CD8-positive, alpha-beta memory T cell (primary cell): ENCODE results near the gene NOC4L. TPM values are rescaled to one million over a fixed set of nuclear protein-coding genes. Genes with fewer than 3 reads are reported as not detected.

ENCODE experiments used
- CTCF ChIA-PET: fragments of 350-600 bp; sonication (Branson Sonifier 250); formaldehyde crosslinking; loops from one replicate; lab custom pipeline; 2021; ENCODE audit warnings: antibody characterized with exemption; lab: Charles Lee
- POLR2A ChIA-PET: fragments of 350-600 bp; sonication (Branson Sonifier 250); formaldehyde crosslinking; loops from one replicate; lab custom pipeline; 2021; ENCODE audit warnings: antibody characterized with exemption; lab: Charles Lee
- DNase-seq, 5 donors: peaks; one replicate each; pipeline versions ENCODE4 v3.0.0 to v3.0.0-alpha.2; 2020 to 2022; ENCODE audit warnings: mixed read lengths in 1 of 5
- H3K27ac ChIP-seq: one replicate; pipeline ENCODE4 v1.7.0; 2013; ENCODE audit warnings: low read depth, mild to moderate bottlenecking, low read length, moderate library complexity
- H3K27me3 ChIP-seq: 2 replicates; pipeline ENCODE4 v1.7.0; 2013; ENCODE audit warnings: low read length, mild to moderate bottlenecking; ENCODE audit not compliant: insufficient read depth, poor library complexity, severe bottlenecking
- H3K36me3 ChIP-seq: 2 replicates; pipeline ENCODE4 v1.7.0; 2013; ENCODE audit warnings: mild to moderate bottlenecking, low read length, moderate library complexity; ENCODE audit not compliant: insufficient read depth
- H3K4me1 ChIP-seq: 2 replicates; pipeline ENCODE4 v1.7.0; 2013; ENCODE audit warnings: mild to moderate bottlenecking, low read length, moderate library complexity; ENCODE audit not compliant: insufficient read depth
- H3K4me3 ChIP-seq: 2 replicates; pipeline ENCODE4 v1.7.0; 2013; ENCODE audit warnings: mild to moderate bottlenecking, low read length
- H3K9me3 ChIP-seq: 2 replicates; pipeline ENCODE4 v1.7.0; 2013; ENCODE audit warnings: mild to moderate bottlenecking, low read length
- H3K27ac Mint-ChIP-seq, 8 donors: one replicate each; pipeline ENCODE4 v1.8.0; 2020 to 2021; ENCODE audit warnings: mixed read lengths in 8 of 8, mild to moderate bottlenecking in 6 of 8, inconsistent platforms in 3 of 8, moderate library complexity in 3 of 8
- H3K27me3 Mint-ChIP-seq, 2 donors: one replicate each; pipeline ENCODE4 v1.8.0; 2020 to 2021; ENCODE audit warnings: mixed read lengths in 2 of 2, mild to moderate bottlenecking in 1 of 2, moderate library complexity in 1 of 2
- H3K36me3 Mint-ChIP-seq, 3 donors: one replicate each; pipeline ENCODE4 v1.8.0; 2020 to 2021; ENCODE audit warnings: mixed read lengths in 3 of 3, inconsistent platforms in 1 of 3, mild to moderate bottlenecking in 1 of 3
- H3K4me1 Mint-ChIP-seq, 3 donors: one replicate each; pipeline ENCODE4 v1.8.0; 2020 to 2021; ENCODE audit warnings: mixed read lengths in 3 of 3, inconsistent platforms in 1 of 3, mild to moderate bottlenecking in 1 of 3
- H3K4me3 Mint-ChIP-seq, 7 donors: one replicate each; pipeline ENCODE4 v1.8.0; 2020 to 2021; ENCODE audit warnings: mixed read lengths in 7 of 7, mild to moderate bottlenecking in 6 of 7, moderate library complexity in 4 of 7, inconsistent platforms in 2 of 7
- H3K9me3 Mint-ChIP-seq, 5 donors: one replicate each; pipeline ENCODE4 v1.8.0; 2020 to 2022; ENCODE audit warnings: mixed read lengths in 5 of 5, mild to moderate bottlenecking in 3 of 5, moderate library complexity in 2 of 5, inconsistent platforms in 1 of 5
- polyA plus RNA-seq: library from polyadenylated mRNA; unstranded; fragments of 300-500 nt; fragmentation: Illumina TruSeq; gene quantifications from one replicate; pipeline ENCODE4 v1.2.3, GENCODE V29; 2021
- total RNA-seq, 2 experiments: library from RNA; stranded (reverse); gene quantifications; one replicate each; pipeline ENCODE4 v1.2.3, GENCODE V29; 2021

NOC4L gene
- total and polyA plus RNA-seq, 3 experiments from 2014 or later = 25.1 to 56.0 (median 55.7) TPM

DNA sequence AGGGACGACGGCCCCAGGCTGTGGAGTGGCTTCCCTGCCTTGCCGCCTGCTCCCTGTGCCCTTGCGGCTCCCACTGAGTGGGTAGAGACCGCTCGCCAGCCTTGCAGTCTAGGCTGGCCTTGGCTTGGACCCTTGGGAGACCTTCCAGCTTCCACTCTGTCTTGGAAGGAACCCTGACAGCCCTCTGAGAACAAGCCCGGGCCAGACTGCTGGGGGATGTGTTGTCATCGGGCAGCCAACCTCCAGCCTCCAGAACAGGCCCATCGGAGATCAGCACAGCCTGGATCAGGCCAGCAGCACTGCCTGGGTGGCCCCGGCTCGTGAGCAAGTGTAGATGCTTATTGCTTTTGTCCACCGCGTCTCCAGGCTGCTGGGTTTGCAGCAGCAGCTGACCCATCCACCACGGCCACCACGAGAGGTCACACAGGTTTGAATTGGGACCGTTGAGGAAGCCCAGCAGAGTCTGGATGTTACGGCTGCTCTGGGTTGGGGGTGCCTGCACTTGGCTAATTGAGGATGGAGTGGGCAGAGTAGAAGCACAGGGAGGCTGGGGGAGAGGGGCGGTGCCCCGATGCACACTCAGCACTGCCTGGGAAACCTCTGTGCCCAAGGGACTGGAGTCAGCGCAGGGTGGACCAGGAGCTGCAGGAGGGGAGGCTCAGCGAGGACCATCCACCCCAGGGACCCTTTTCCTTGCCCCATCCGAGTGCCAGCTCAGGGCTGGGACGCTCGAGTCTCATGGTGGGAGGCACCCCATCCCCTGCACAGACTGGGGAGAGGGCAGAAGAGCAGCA is 55.5 kb downstream of the NOC4L start:
- Histone ChIP-seq H3K4me3 (no peak overlapping the region), H3K36me3 (no peaks in the 10 kb centered on the region), H3K9me3 (no peaks in the 10 kb centered on the region), H3K4me1 (no peaks in the 10 kb centered on the region), H3K27ac (no peak overlapping the region), H3K27me3 (peaks cover 7% of the 10 kb centered on the region)
- Mint-ChIP-seq H3K36me3 (no peaks in the 10 kb centered on the region), H3K4me1 (peaks cover 0 to 9% (median 0%) of the 10 kb centered on the region in 3 donors), H3K9me3 (no peaks in the 10 kb centered on the region), H3K27me3 (peaks cover 14 to 17% of the 10 kb centered on the region in 2 donors), H3K4me3 (no peak overlapping the region), H3K27ac (no peak overlapping the region)
- POLR2A ChIA-PET = no interaction called here
- DNase-seq = no peak
- CTCF ChIA-PET = no interaction called here

DNA sequence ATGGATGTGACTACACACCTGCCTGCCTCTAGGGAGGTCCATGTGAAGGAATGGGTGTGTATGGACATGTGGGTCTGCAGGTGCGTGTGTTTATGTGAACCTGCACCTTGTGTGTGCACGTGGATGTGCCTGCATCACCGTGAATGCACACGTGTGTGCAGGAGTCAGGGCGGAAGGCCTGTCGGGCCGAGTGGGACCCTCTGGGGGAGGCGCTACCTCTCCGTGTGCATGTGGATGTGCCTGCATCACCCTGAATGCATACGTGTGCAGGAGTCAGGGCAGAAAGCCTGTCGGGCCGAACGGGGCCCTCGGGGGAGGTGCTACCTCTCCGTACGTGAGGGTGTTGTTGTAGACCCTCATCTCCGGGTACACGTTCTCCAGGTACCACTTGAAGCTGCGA is 56.5 kb downstream of the NOC4L start:
- no peak overlapping the region for H3K27ac ChIP-seq
- no peaks in the 10 kb centered on the region for H3K4me1 ChIP-seq
- H3K27ac Mint-ChIP-seq = no peak overlapping the region
- H3K27me3 ChIP-seq = peaks cover 17% of the 10 kb centered on the region
- peaks cover 0 to 16% (median 0%) of the 10 kb centered on the region in 3 donors for H3K4me1 Mint-ChIP-seq
- peaks cover 23 to 28% of the 10 kb centered on the region in 2 donors for H3K27me3 Mint-ChIP-seq
- no peak overlapping the region for H3K4me3 Mint-ChIP-seq
- POLR2A ChIA-PET = no interaction called here
- H3K4me3 ChIP-seq = no peak overlapping the region
- CTCF ChIA-PET = no interaction called here
- no peaks in the 10 kb centered on the region for H3K9me3 Mint-ChIP-seq
- DNase-seq = no peak
- H3K36me3 ChIP-seq = no peaks in the 10 kb centered on the region
- H3K36me3 Mint-ChIP-seq = no peaks in the 10 kb centered on the region
- H3K9me3 ChIP-seq = no peaks in the 10 kb centered on the region

DNA sequence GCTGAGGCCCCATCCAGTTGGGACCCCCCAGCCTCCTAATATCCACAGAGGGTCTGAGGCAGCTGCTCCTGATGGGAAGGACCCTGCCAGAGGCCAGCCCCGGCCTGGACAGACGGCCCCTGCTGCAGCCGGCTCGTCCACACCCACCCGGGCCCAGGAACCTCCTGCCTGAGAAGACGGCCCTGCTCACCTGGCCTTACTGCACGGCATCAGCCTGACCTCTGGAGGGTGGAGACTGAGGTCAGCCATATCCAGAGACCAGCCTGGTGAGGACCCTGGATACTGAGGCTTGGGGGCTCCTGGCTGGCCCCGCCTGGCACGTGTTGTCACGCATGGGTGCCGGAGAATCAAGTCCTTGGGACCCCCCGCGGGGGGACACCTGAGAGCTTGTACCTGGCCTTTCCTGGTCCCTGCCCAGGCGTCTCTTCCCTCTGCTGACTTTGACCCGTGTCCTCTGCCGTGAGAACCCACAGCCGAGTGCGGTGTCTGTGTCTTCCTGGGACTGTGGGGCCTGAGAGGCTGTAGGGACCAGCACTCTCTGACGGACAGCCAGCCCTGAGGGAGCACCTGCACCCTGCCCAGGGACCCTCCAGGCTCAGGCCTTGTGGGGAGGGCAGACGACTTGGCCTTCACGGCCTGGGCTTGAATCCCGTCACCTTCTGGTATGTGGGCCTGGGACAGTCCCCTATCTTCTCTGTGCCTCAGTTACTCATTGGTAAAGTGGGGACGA is 57.3 kb downstream of the NOC4L start:
- Mint-ChIP-seq H3K27me3 (peaks cover 29 to 31% of the 10 kb centered on the region in 2 donors), H3K4me3 (no peak overlapping the region), H3K36me3 (no peaks in the 10 kb centered on the region), H3K4me1 (peaks cover 0 to 16% (median 0%) of the 10 kb centered on the region in 3 donors), H3K27ac (no peak overlapping the region), H3K9me3 (no peaks in the 10 kb centered on the region)
- no peaks in the 10 kb centered on the region for H3K9me3 ChIP-seq
- no peaks in the 10 kb centered on the region for H3K4me1 ChIP-seq
- no peaks in the 10 kb centered on the region for H3K36me3 ChIP-seq
- H3K27me3 ChIP-seq = peaks cover 20% of the 10 kb centered on the region
- CTCF ChIA-PET = no interaction called here
- POLR2A ChIA-PET = no interaction called here
- no peak overlapping the region for H3K4me3 ChIP-seq
- no peak for DNase-seq
- H3K27ac ChIP-seq = no peak overlapping the region

Other genes with a start within 250 kb of the NOC4L start
- 10 to 100 TPM; 18.7 to 22.8 TPM for gene ULK1, start 249.8 kb upstream of the NOC4L start, total RNA-seq
- 0.98 TPM for gene ULK1, start 249.8 kb upstream of the NOC4L start, polyA plus RNA-seq
- 100 to 1,000 TPM; 101 to 107 TPM for gene PUS1, start 215.2 kb upstream of the NOC4L start, total RNA-seq
- gene PUS1, start 215.2 kb upstream of the NOC4L start, polyA plus RNA-seq = 25.0 TPM
- 10 to 100 TPM; 47.9 to 48.8 TPM for gene EP400, start 194.5 kb upstream of the NOC4L start, total RNA-seq
- gene EP400, start 194.5 kb upstream of the NOC4L start, polyA plus RNA-seq = 4.3 TPM
- gene DDX51, start 138 bp upstream of the NOC4L start, total RNA-seq = 10 to 100 TPM; 35.2 to 36.4 TPM
- gene DDX51, start 138 bp upstream of the NOC4L start, polyA plus RNA-seq = 14.1 TPM
- under 1 TPM in 1 of 2 experiments, not detected in 1; 0.18 TPM for gene GALNT9, start 185.1 kb downstream of the NOC4L start, total RNA-seq
- not detected for gene GALNT9, start 185.1 kb downstream of the NOC4L start, polyA plus RNA-seq